ENCODE measurements around the gene CREB3L4.
A peak's percentile ranks its signal among the peaks of the same experiment; 100 is the strongest.

CREB3L4 gene

GRCh38 chr1:153990468-153991150, 22.9 kb downstream of the CREB3L4 start, which contains the start of gene RPS27:
TSS of gene RPS27 (plus strand) at chr1:153990762. CDS start at chr1:153990797, 35 bp downstream.
- peak within 1 kb of the TSS; percentile 44 for H4K5ac ChIP-seq (ENCODE audit: low read length)
- peak within 1 kb of the TSS; percentile 96 for H3K4me3 ChIP-seq (ENCODE audit: low read length)
- H3K27ac ChIP-seq (ENCODE audit: low read depth, low read length): peak within 1 kb of the TSS; percentile 15
- peaks cover 4% of the 10 kb centered on the region for H3K36me3 ChIP-seq (ENCODE audit: control insufficient read depth, insufficient read depth, low read length)
- WGBS (ENCODE audit: extremely low coverage, insufficient coverage, low lambda C conversion rate): no CpG with 5 or more reads among the region's 36 CpGs
- peak within 1 kb of the TSS; percentile 57 for H2BK5ac ChIP-seq (ENCODE audit: low read length)
- H3K4me1 ChIP-seq (ENCODE audit: control insufficient read depth, low read depth, low read length): no peaks in the 10 kb centered on the region
- H3K18ac ChIP-seq (ENCODE audit: low read length): peak within 1 kb of the TSS; percentile 44
- no peak within 1 kb of the TSS for H2BK15ac ChIP-seq (replicated peaks; ENCODE audit: low read depth)
- H3K4me2 ChIP-seq (ENCODE audit: low read length): peak within 1 kb of the TSS; percentile 51
- peaks cover 5% of the 10 kb centered on the region for H3K79me1 ChIP-seq (ENCODE audit: low read length)
- peak; percentile 99 for DNase-seq
- H3K9ac ChIP-seq (ENCODE audit: low read length): peak within 1 kb of the TSS; percentile 100
- no peaks in the 10 kb centered on the region for H3K27me3 ChIP-seq (ENCODE audit: insufficient read depth, low read length, poor library complexity)
- no peak within 1 kb of the TSS for H2BK120ac ChIP-seq (ENCODE audit: low read depth, low read length)
- peaks cover 17% of the 10 kb centered on the region for H3K79me2 ChIP-seq (ENCODE audit: control insufficient read depth, insufficient read depth, low read length)
- peak within 1 kb of the TSS; percentile 99 for H2AK5ac ChIP-seq (ENCODE audit: low read length)
- H3K23ac ChIP-seq (ENCODE audit: low read length): no peak within 1 kb of the TSS
- H3K4ac ChIP-seq (ENCODE audit: low read depth, low read length): peak within 1 kb of the TSS; percentile 66
- H4K8ac ChIP-seq (ENCODE audit: low read depth, low read length): peak within 1 kb of the TSS; percentile 77
- peak within 1 kb of the TSS; percentile 99 for H3K56ac ChIP-seq (ENCODE audit: low read length)

- H3K79me2 ChIP-seq (ENCODE audit: control insufficient read depth, insufficient read depth, low read length): peaks cover 17% of the 10 kb centered on the region
- H2BK15ac ChIP-seq (replicated peaks; ENCODE audit: low read depth): no peak overlapping the region
- no peak for DNase-seq
- peak overlapping the region; percentile 44 for H3K4ac ChIP-seq (ENCODE audit: low read depth, low read length)
- peak overlapping the region; percentile 100 for H3K9ac ChIP-seq (ENCODE audit: low read length)
- H3K36me3 ChIP-seq (ENCODE audit: control insufficient read depth, insufficient read depth, low read length): peaks cover 4% of the 10 kb centered on the region
- H3K27ac ChIP-seq (ENCODE audit: low read depth, low read length): no peak overlapping the region
- peak overlapping the region; percentile 99 for H3K56ac ChIP-seq (ENCODE audit: low read length)
- H3K23ac ChIP-seq (ENCODE audit: low read length): no peak overlapping the region
- H4K5ac ChIP-seq (ENCODE audit: low read length): no peak overlapping the region
- H3K4me3 ChIP-seq (ENCODE audit: low read length): peak overlapping the region; percentile 96
- H2BK5ac ChIP-seq (ENCODE audit: low read length): no peak overlapping the region
- no peak overlapping the region for H2BK120ac ChIP-seq (ENCODE audit: low read depth, low read length)
- H3K4me2 ChIP-seq (ENCODE audit: low read length): peak overlapping the region; percentile 51
- H3K4me1 ChIP-seq (ENCODE audit: control insufficient read depth, low read depth, low read length): no peaks in the 10 kb centered on the region
- peak overlapping the region; percentile 77 for H4K8ac ChIP-seq (ENCODE audit: low read depth, low read length)
- H3K27me3 ChIP-seq (ENCODE audit: insufficient read depth, low read length, poor library complexity): no peaks in the 10 kb centered on the region
- no peak overlapping the region for H2AK5ac ChIP-seq (ENCODE audit: low read length)
- H3K79me1 ChIP-seq (ENCODE audit: low read length): peaks cover 5% of the 10 kb centered on the region
- WGBS (ENCODE audit: extremely low coverage, insufficient coverage, low lambda C conversion rate): no CpG with 5 or more reads among the region's 9 CpGs
- peak overlapping the region; percentile 44 for H3K18ac ChIP-seq (ENCODE audit: low read length)
Observed at GRCh38 chr1:153991151-153991630, 23.5 kb downstream of the CREB3L4 start.

GRCh38 chr1:153991806-153992205, 24.1 kb downstream of the CREB3L4 start:
- WGBS (ENCODE audit: extremely low coverage, insufficient coverage, low lambda C conversion rate): no CpG with 5 or more reads among the region's 2 CpGs
- H3K27ac ChIP-seq (ENCODE audit: low read depth, low read length): no peak overlapping the region

GRCh38 chr1:153995202-153995601, 27.5 kb downstream of the CREB3L4 start:
- no CpG with 5 or more reads among the region's 3 CpGs for WGBS (ENCODE audit: extremely low coverage, insufficient coverage, low lambda C conversion rate)
- Histone ChIP-seq H3K79me2 (ENCODE audit: control insufficient read depth, insufficient read depth, low read length) (peaks cover 17% of the 10 kb centered on the region), H4K8ac (ENCODE audit: low read depth, low read length) (no peak overlapping the region), H3K56ac (ENCODE audit: low read length) (no peak overlapping the region), H3K9ac (ENCODE audit: low read length) (no peak overlapping the region), H2BK15ac (replicated peaks; ENCODE audit: low read depth) (no peak overlapping the region), H3K18ac (ENCODE audit: low read length) (no peak overlapping the region), H2BK120ac (ENCODE audit: low read depth, low read length) (no peak overlapping the region), H3K36me3 (ENCODE audit: control insufficient read depth, insufficient read depth, low read length) (peaks cover 4% of the 10 kb centered on the region), H3K27me3 (ENCODE audit: insufficient read depth, low read length, poor library complexity) (no peaks in the 10 kb centered on the region), H3K23ac (ENCODE audit: low read length) (no peak overlapping the region), H3K4me2 (ENCODE audit: low read length) (no peak overlapping the region), H3K4me1 (ENCODE audit: control insufficient read depth, low read depth, low read length) (no peaks in the 10 kb centered on the region), H2BK5ac (ENCODE audit: low read length) (no peak overlapping the region), H3K4me3 (ENCODE audit: low read length) (no peak overlapping the region), H3K27ac (ENCODE audit: low read depth, low read length) (no peak overlapping the region), H2AK5ac (ENCODE audit: low read length) (no peak overlapping the region), H4K5ac (ENCODE audit: low read length) (no peak overlapping the region), H3K4ac (ENCODE audit: low read depth, low read length) (no peak overlapping the region), H3K79me1 (ENCODE audit: low read length) (peaks cover 5% of the 10 kb centered on the region)
- no peak for DNase-seq

More at GRCh38 chr1:153991806-153992205, 24.1 kb downstream of the CREB3L4 start:
- peak overlapping the region; percentile 100 for H3K9ac ChIP-seq (ENCODE audit: low read length)
- H3K18ac ChIP-seq (ENCODE audit: low read length): no peak overlapping the region
- peaks cover 4% of the 10 kb centered on the region for H3K36me3 ChIP-seq (ENCODE audit: control insufficient read depth, insufficient read depth, low read length)
- no peak overlapping the region for H2BK5ac ChIP-seq (ENCODE audit: low read length)
- no peak overlapping the region for H3K4ac ChIP-seq (ENCODE audit: low read depth, low read length)
- no peak for DNase-seq
- no peak overlapping the region for H2BK15ac ChIP-seq (replicated peaks; ENCODE audit: low read depth)
- no peak overlapping the region for H4K8ac ChIP-seq (ENCODE audit: low read depth, low read length)
- no peaks in the 10 kb centered on the region for H3K27me3 ChIP-seq (ENCODE audit: insufficient read depth, low read length, poor library complexity)
- peak overlapping the region; percentile 51 for H3K4me2 ChIP-seq (ENCODE audit: low read length)
- H3K79me2 ChIP-seq (ENCODE audit: control insufficient read depth, insufficient read depth, low read length): peaks cover 17% of the 10 kb centered on the region
- peak overlapping the region; percentile 96 for H3K4me3 ChIP-seq (ENCODE audit: low read length)
- no peaks in the 10 kb centered on the region for H3K4me1 ChIP-seq (ENCODE audit: control insufficient read depth, low read depth, low read length)
- peaks cover 5% of the 10 kb centered on the region for H3K79me1 ChIP-seq (ENCODE audit: low read length)
- H4K5ac ChIP-seq (ENCODE audit: low read length): no peak overlapping the region
- no peak overlapping the region for H2BK120ac ChIP-seq (ENCODE audit: low read depth, low read length)
- no peak overlapping the region for H2AK5ac ChIP-seq (ENCODE audit: low read length)
- no peak overlapping the region for H3K23ac ChIP-seq (ENCODE audit: low read length)
- peak overlapping the region; percentile 99 for H3K56ac ChIP-seq (ENCODE audit: low read length)

- no peak overlapping the region for H3K18ac ChIP-seq (ENCODE audit: low read length)
- no peak overlapping the region for H4K8ac ChIP-seq (ENCODE audit: low read depth, low read length)
- peaks cover 5% of the 10 kb centered on the region for H3K79me1 ChIP-seq (ENCODE audit: low read length)
- no peak overlapping the region for H3K9ac ChIP-seq (ENCODE audit: low read length)
- H4K5ac ChIP-seq (ENCODE audit: low read length): no peak overlapping the region
- no peaks in the 10 kb centered on the region for H3K27me3 ChIP-seq (ENCODE audit: insufficient read depth, low read length, poor library complexity)
- H3K56ac ChIP-seq (ENCODE audit: low read length): no peak overlapping the region
- H3K4me2 ChIP-seq (ENCODE audit: low read length): no peak overlapping the region
- H3K79me2 ChIP-seq (ENCODE audit: control insufficient read depth, insufficient read depth, low read length): peaks cover 16% of the 10 kb centered on the region
- H3K36me3 ChIP-seq (ENCODE audit: control insufficient read depth, insufficient read depth, low read length): peaks cover 4% of the 10 kb centered on the region
- no peak overlapping the region for H3K4ac ChIP-seq (ENCODE audit: low read depth, low read length)
- no peak for DNase-seq
- no peak overlapping the region for H3K27ac ChIP-seq (ENCODE audit: low read depth, low read length)
- no peak overlapping the region for H2BK120ac ChIP-seq (ENCODE audit: low read depth, low read length)
- no peak overlapping the region for H2BK5ac ChIP-seq (ENCODE audit: low read length)
- H3K23ac ChIP-seq (ENCODE audit: low read length): no peak overlapping the region
- H2AK5ac ChIP-seq (ENCODE audit: low read length): no peak overlapping the region
- no CpG with 5 or more reads among the region's 11 CpGs for WGBS (ENCODE audit: extremely low coverage, insufficient coverage, low lambda C conversion rate)
- H3K4me1 ChIP-seq (ENCODE audit: control insufficient read depth, low read depth, low read length): no peaks in the 10 kb centered on the region
- H2BK15ac ChIP-seq (replicated peaks; ENCODE audit: low read depth): no peak overlapping the region
- H3K4me3 ChIP-seq (ENCODE audit: low read length): no peak overlapping the region
Observed at GRCh38 chr1:153995640-153996039, 27.9 kb downstream of the CREB3L4 start.

Data from mesendoderm (in vitro differentiated cells).